H9 (cell line): ENCODE data around the gene PRKD2. TPM values are rescaled to one million over a fixed set of nuclear protein-coding genes. Genes with fewer than 3 reads are reported as not detected.

Experiments
- DNase-seq: peaks from one replicate; pipeline ENCODE4 v3.0.0-alpha.2; 2017
- H2AFZ ChIP-seq: one replicate; pipeline ENCODE4 v1.6.1; 2013; ENCODE audit warnings: mild to moderate bottlenecking, low read length, control low read depth, moderate library complexity
- H2AK5ac ChIP-seq: 2 replicates; pipeline ENCODE4 v1.6.1; 2013; ENCODE audit warnings: low read length, control low read depth, mixed read lengths; ENCODE audit not compliant: insufficient read length
- H2BK120ac ChIP-seq: one replicate; pipeline ENCODE4 v1.6.1; 2013; ENCODE audit warnings: low read depth, mild to moderate bottlenecking, low read length, control low read depth, inconsistent platforms; ENCODE audit not compliant: poor library complexity, severe bottlenecking
- H2BK12ac ChIP-seq: 2 replicates; pipeline ENCODE4 v1.6.1; 2013; ENCODE audit warnings: low read length, control low read depth, mixed read lengths, low read depth; ENCODE audit not compliant: insufficient read length
- H2BK15ac ChIP-seq: 2 replicates; pipeline ENCODE4 v1.6.1; 2013; ENCODE audit warnings: low read depth, low read length, control low read depth
- H2BK20ac ChIP-seq: one replicate; pipeline ENCODE4 v1.6.1; 2013; ENCODE audit warnings: low read depth, mild to moderate bottlenecking, low read length, control low read depth, inconsistent platforms; ENCODE audit not compliant: poor library complexity, severe bottlenecking
- H2BK5ac ChIP-seq: 2 replicates; pipeline ENCODE4 v1.6.1; 2013; ENCODE audit warnings: low read length, control low read depth, mixed read lengths; ENCODE audit not compliant: insufficient read length
- H3K14ac ChIP-seq: 2 replicates; pipeline ENCODE4 v1.6.1; 2013; ENCODE audit warnings: low read length, control low read depth; ENCODE audit not compliant: insufficient read depth
- H3K18ac ChIP-seq: 2 replicates; pipeline ENCODE4 v1.6.1; 2013; ENCODE audit warnings: low read depth, mild to moderate bottlenecking, mixed read lengths, low read length, control low read depth; ENCODE audit not compliant: insufficient read length
- H3K23ac ChIP-seq: 2 replicates; pipeline ENCODE4 v1.6.1; 2013; ENCODE audit warnings: low read length, control low read depth, mixed read lengths, low read depth; ENCODE audit not compliant: insufficient read length
- H3K23me2 ChIP-seq: 2 replicates; pipeline ENCODE4 v1.6.1; 2013; ENCODE audit warnings: low read depth, mild to moderate bottlenecking, mixed read lengths, low read length, control low read depth; ENCODE audit not compliant: insufficient read length, poor library complexity, severe bottlenecking
- H3K27ac ChIP-seq: 2 replicates; pipeline ENCODE4 v1.5.1; 2013; ENCODE audit warnings: low read length, control low read depth, mixed read lengths, low read depth; ENCODE audit not compliant: insufficient read length
- H3K27me3 ChIP-seq: 2 replicates; pipeline ENCODE4 v1.6.1; 2013; ENCODE audit warnings: low read length, control low read depth, inconsistent platforms; ENCODE audit not compliant: insufficient read depth
- H3K4ac ChIP-seq: 2 replicates; pipeline ENCODE4 v1.6.1; 2013; ENCODE audit warnings: low read depth, mild to moderate bottlenecking, control low read depth, inconsistent platforms, low read length, moderate library complexity
- H3K4me1 ChIP-seq: 2 replicates; pipeline ENCODE4 v1.6.1; 2013; ENCODE audit warnings: low read length, control low read depth, inconsistent platforms; ENCODE audit not compliant: insufficient read depth
- H3K4me2 ChIP-seq: 2 replicates; pipeline ENCODE4 v1.6.1; 2013; ENCODE audit warnings: low read length, control low read depth, mixed read lengths; ENCODE audit not compliant: insufficient read length, insufficient read depth
- H3K56ac ChIP-seq: 2 replicates; pipeline ENCODE4 v1.6.1; 2013; ENCODE audit warnings: low read depth, mild to moderate bottlenecking, mixed read lengths, low read length, control low read depth; ENCODE audit not compliant: insufficient read length
- H3K79me1 ChIP-seq: 2 replicates; pipeline ENCODE4 v1.6.1; 2013; ENCODE audit warnings: low read depth, mild to moderate bottlenecking, moderate library complexity, low read length, control low read depth, inconsistent platforms; ENCODE audit not compliant: insufficient read depth, poor library complexity, severe bottlenecking
- H3K79me2 ChIP-seq: 2 replicates; pipeline ENCODE4 v1.6.1; 2013; ENCODE audit warnings: low read length, control low read depth, inconsistent platforms; ENCODE audit not compliant: insufficient read depth
- H3K9ac ChIP-seq: 2 replicates; pipeline ENCODE4 v1.6.1; 2013; ENCODE audit warnings: low read length, control low read depth, mixed read lengths; ENCODE audit not compliant: insufficient read length; ENCODE audit errors: extremely low read depth
- H3K9me3 ChIP-seq: one replicate; pipeline ENCODE4 v1.6.1; 2013; ENCODE audit warnings: low read depth, low read length, inconsistent platforms; ENCODE audit not compliant: control insufficient read depth
- H3T11ph ChIP-seq: one replicate; pipeline ENCODE4 v1.6.1; 2013; ENCODE audit warnings: mild to moderate bottlenecking, low read length, control low read depth, inconsistent platforms
- H4K20me1 ChIP-seq: one replicate; pipeline ENCODE4 v1.6.1; 2013; ENCODE audit not compliant: control insufficient read depth, insufficient read length, insufficient read depth
- H4K5ac ChIP-seq: 2 replicates; pipeline ENCODE4 v1.6.1; 2013; ENCODE audit warnings: low read depth, mild to moderate bottlenecking, mixed read lengths, low read length, control low read depth; ENCODE audit not compliant: insufficient read length
- H4K8ac ChIP-seq: replicated peaks from 2 replicates; pipeline ENCODE4 v1.6.1; 2013; ENCODE audit warnings: low read length, control low read depth, mixed read lengths, low read depth; ENCODE audit not compliant: insufficient read length
- H4K91ac ChIP-seq: 2 replicates; pipeline ENCODE4 v1.6.1; 2013; ENCODE audit warnings: low read depth, mild to moderate bottlenecking, moderate library complexity, mixed read lengths, low read length, control low read depth; ENCODE audit not compliant: insufficient read length
- H3K27ac Mint-ChIP-seq, 3 experiments: 2 replicates in 2 of 3; 3 replicates in 1 of 3; pipeline ENCODE4 v1.8.0; 2020 to 2021; ENCODE audit warnings: mixed read lengths in 3 of 3, mild to moderate bottlenecking in 1 of 3, moderate library complexity in 1 of 3
- H3K27me3 Mint-ChIP-seq: 2 replicates; pipeline ENCODE4 v1.8.0; 2021; ENCODE audit warnings: low read depth, mild to moderate bottlenecking, moderate library complexity, mixed read lengths
- H3K36me3 Mint-ChIP-seq, 3 experiments: 2 replicates in 2 of 3; 3 replicates in 1 of 3; pipeline ENCODE4 v1.8.0; 2020 to 2021; ENCODE audit warnings: low read depth in 3 of 3, mixed read lengths in 3 of 3; ENCODE audit not compliant: insufficient read depth in 1 of 3
- H3K4me1 Mint-ChIP-seq, 2 experiments: 2 replicates each; pipeline ENCODE4 v1.8.0; 2020; ENCODE audit warnings: mixed read lengths in 2 of 2
- H3K4me3 Mint-ChIP-seq, 2 experiments: 2 replicates in 1 of 2; 3 replicates in 1 of 2; pipeline ENCODE4 v1.8.0; 2020 to 2021; ENCODE audit warnings: mild to moderate bottlenecking in 2 of 2, mixed read lengths in 2 of 2, moderate library complexity in 1 of 2
- H3K9me3 Mint-ChIP-seq, 2 experiments: 2 replicates in 1 of 2; 3 replicates in 1 of 2; pipeline ENCODE4 v1.8.0; 2020; ENCODE audit warnings: mild to moderate bottlenecking in 2 of 2, mixed read lengths in 2 of 2, moderate library complexity in 1 of 2
- WGBS: extraction: QIAGEN DNeasy Blood & Tissue Kit; methylation state at CpG from one replicate; pipeline ENCODE4 v1.1.7; 2013; ENCODE audit warnings: missing lambda C conversion rate, low lambda C conversion rate, mixed read lengths; ENCODE audit not compliant: insufficient read length; ENCODE audit errors: extremely low coverage; 5-methylcytosine and 5-hydroxymethylcytosine counted together
- total RNA-seq: library from RNA; stranded (reverse); gene quantifications from 2 replicates; pipeline ENCODE4 v1.2.1, GENCODE V29; 2021
- TF ChIP-seq, protein P1 (sequence below): fragments of 200-600 bp; sonication (generic); conservative IDR thresholded peaks from 3 replicates; pipeline ENCODE4 v1.8.0; 2021; ENCODE audit warnings: antibody characterized with exemption, mild to moderate bottlenecking

PRKD2 gene
- total RNA-seq, 1 experiment from 2014 or later: 60.7 TPM

DNA sequence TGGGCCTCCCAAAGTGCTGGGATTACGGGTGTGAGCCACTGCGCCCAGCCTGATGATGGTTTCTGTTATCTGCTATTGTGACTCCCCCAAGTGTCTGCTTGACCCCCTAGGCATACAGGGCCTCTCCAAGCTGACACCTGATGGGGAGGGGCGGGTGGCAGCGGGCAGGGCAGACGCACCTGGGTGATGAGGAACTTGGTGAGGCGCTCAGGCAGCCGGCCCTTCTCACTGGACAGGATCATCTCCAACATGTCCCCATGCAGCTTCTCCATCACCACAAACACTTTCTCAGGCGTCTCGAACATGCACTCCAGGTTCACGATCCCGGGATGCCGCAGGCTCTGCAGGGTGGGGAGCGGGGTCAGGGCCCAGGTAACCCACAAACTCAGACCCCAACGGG is 27.6 kb downstream of the PRKD2 start:
- no peaks in the 10 kb centered on the region for H3K79me2 ChIP-seq
- no peak overlapping the region for H3K9ac ChIP-seq
- H3K18ac ChIP-seq: no peak overlapping the region
- H2AK5ac ChIP-seq: no peak overlapping the region
- no peak overlapping the region for H3K23ac ChIP-seq
- no peak overlapping the region for H4K5ac ChIP-seq
- H3K79me1 ChIP-seq: no peaks in the 10 kb centered on the region
- no peak overlapping the region for H2BK15ac ChIP-seq
- TF ChIP-seq, protein P1, sequence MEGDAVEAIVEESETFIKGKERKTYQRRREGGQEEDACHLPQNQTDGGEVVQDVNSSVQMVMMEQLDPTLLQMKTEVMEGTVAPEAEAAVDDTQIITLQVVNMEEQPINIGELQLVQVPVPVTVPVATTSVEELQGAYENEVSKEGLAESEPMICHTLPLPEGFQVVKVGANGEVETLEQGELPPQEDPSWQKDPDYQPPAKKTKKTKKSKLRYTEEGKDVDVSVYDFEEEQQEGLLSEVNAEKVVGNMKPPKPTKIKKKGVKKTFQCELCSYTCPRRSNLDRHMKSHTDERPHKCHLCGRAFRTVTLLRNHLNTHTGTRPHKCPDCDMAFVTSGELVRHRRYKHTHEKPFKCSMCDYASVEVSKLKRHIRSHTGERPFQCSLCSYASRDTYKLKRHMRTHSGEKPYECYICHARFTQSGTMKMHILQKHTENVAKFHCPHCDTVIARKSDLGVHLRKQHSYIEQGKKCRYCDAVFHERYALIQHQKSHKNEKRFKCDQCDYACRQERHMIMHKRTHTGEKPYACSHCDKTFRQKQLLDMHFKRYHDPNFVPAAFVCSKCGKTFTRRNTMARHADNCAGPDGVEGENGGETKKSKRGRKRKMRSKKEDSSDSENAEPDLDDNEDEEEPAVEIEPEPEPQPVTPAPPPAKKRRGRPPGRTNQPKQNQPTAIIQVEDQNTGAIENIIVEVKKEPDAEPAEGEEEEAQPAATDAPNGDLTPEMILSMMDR: no peak
- H2BK5ac ChIP-seq: no peak overlapping the region
- no peaks in the 10 kb centered on the region for H3K9me3 ChIP-seq
- Mint-ChIP-seq H3K9me3 (no peaks in the 10 kb centered on the region; a peak in 1 of 5 replicates), H3K27ac (no peak overlapping the region), H3K4me3 (no peak overlapping the region), H3K36me3 (peaks cover 58 to 94% (median 81%) of the 10 kb centered on the region in 3 experiments), H3K27me3 (no peaks in the 10 kb centered on the region), H3K4me1 (no peaks in the 10 kb centered on the region)
- no peak for DNase-seq
- H3K4ac ChIP-seq: no peak overlapping the region
- H3K27ac ChIP-seq: no peak overlapping the region
- no peaks in the 10 kb centered on the region for H3K27me3 ChIP-seq
- no peak overlapping the region for H4K8ac ChIP-seq
- H3K14ac ChIP-seq: no peak overlapping the region
- H4K20me1 ChIP-seq: no peaks in the 10 kb centered on the region
- no peak overlapping the region for H3T11ph ChIP-seq
- no peaks in the 10 kb centered on the region for H3K4me1 ChIP-seq
- no peak overlapping the region for H4K91ac ChIP-seq
- no CpG with 5 or more reads among the region's 14 CpGs for WGBS
- H2BK120ac ChIP-seq: no peak overlapping the region
- no peaks in the 10 kb centered on the region for H3K23me2 ChIP-seq
- H2AFZ ChIP-seq: no peak overlapping the region
- no peak overlapping the region for H2BK20ac ChIP-seq
- no peak overlapping the region for H3K56ac ChIP-seq
- H2BK12ac ChIP-seq: no peak overlapping the region
- no peak overlapping the region for H3K4me2 ChIP-seq
